GM12878 (cell line): ENCODE measurements around the gene PJA2. TPM values are rescaled to one million over a fixed set of nuclear protein-coding genes. Genes with fewer than 3 reads are reported as not detected.

Experiments
- ATF7 ChIP-seq: fragments of 450-650 bp; IDR thresholded peaks from 2 replicates; pipeline ENCODE4 v1.6.1; 2016; ENCODE audit warnings: low read depth, mild to moderate bottlenecking
- CREB1 ChIP-seq: IDR thresholded peaks from 2 replicates; pipeline ENCODE4 v1.6.1; 2012; ENCODE audit warnings: low read depth, mild to moderate bottlenecking, inconsistent platforms
- E2F8 ChIP-seq: fragments of 450-650 bp; IDR thresholded peaks from 2 replicates; pipeline ENCODE4 v1.6.1; 2018; ENCODE audit warnings: mild to moderate bottlenecking, low read depth, moderate library complexity; ENCODE audit not compliant: partially characterized antibody
- EGR1 ChIP-seq, 2 experiments: IDR thresholded peaks; 1 replicate in 1 of 2; 2 replicates in 1 of 2; pipeline ENCODE4 v1.6.1; 2011 to 2012; ENCODE audit warnings: low read depth in 2 of 2, low read length in 2 of 2, borderline replicate concordance in 1 of 2, mild to moderate bottlenecking in 1 of 2, moderate library complexity in 1 of 2
- HCFC1 ChIP-seq: fragments of 150-350 bp; IDR thresholded peaks from 2 replicates; pipeline ENCODE4 v1.6.1; 2014; ENCODE audit warnings: low read length
- HDAC6 ChIP-seq: fragments of 200-600 bp; sonication (generic); IDR thresholded peaks from one replicate; pipeline ENCODE4 v1.8.0; 2017; ENCODE audit warnings: antibody characterized with exemption; ENCODE audit not compliant: unreplicated experiment
- IRF5 ChIP-seq: fragments of 450-650 bp; IDR thresholded peaks from 2 replicates; pipeline ENCODE4 v1.6.1; 2017; ENCODE audit warnings: borderline replicate concordance
- MEF2B ChIP-seq: fragments of 450-650 bp; IDR thresholded peaks from 2 replicates; pipeline ENCODE4 v1.6.1; 2018; ENCODE audit warnings: mild to moderate bottlenecking, moderate library complexity; ENCODE audit not compliant: partially characterized antibody, poor library complexity, severe bottlenecking
- NFYB ChIP-seq: IDR thresholded peaks from 2 replicates; pipeline ENCODE4 v1.6.1; 2011; ENCODE audit warnings: low read depth, mild to moderate bottlenecking, low read length, improper control_type of control experiment, moderate library complexity; ENCODE audit not compliant: insufficient read depth
- NR2F1 ChIP-seq: fragments of 450-650 bp; conservative IDR thresholded peaks from 2 replicates; pipeline ENCODE4 v1.6.1; 2017; ENCODE audit warnings: mild to moderate bottlenecking
- PAX5 ChIP-seq: IDR thresholded peaks from 2 replicates; pipeline ENCODE4 v1.6.1; 2011; ENCODE audit warnings: low read depth, low read length, borderline replicate concordance
- POLR2AphosphoS2 ChIP-seq: IDR thresholded peaks from 2 replicates; pipeline ENCODE4 v1.6.1; 2011; ENCODE audit warnings: low read depth, mild to moderate bottlenecking, low read length, improper control_type of control experiment, moderate library complexity
- POLR2AphosphoS5 ChIP-seq: IDR thresholded peaks from 2 replicates; pipeline ENCODE4 v1.6.1; 2011; ENCODE audit warnings: mild to moderate bottlenecking, low read length, inconsistent platforms
- POU2F2 ChIP-seq: IDR thresholded peaks from 3 replicates; pipeline ENCODE4 v1.6.1; 2011; ENCODE audit warnings: low read depth, mild to moderate bottlenecking, low read length, borderline replicate concordance
- SREBF1 ChIP-seq: IDR thresholded peaks from 2 replicates; pipeline ENCODE4 v1.6.1; 2012; ENCODE audit warnings: mild to moderate bottlenecking, low read length
- TCF3 ChIP-seq: IDR thresholded peaks from 2 replicates; pipeline ENCODE4 v1.6.1; 2012; ENCODE audit warnings: low read depth, mild to moderate bottlenecking, low read length, borderline replicate concordance; ENCODE audit not compliant: insufficient read depth
- YBX1 ChIP-seq: fragments of 450-650 bp; IDR thresholded peaks from 2 replicates; pipeline ENCODE4 v1.6.1; 2016; ENCODE audit warnings: antibody characterized with exemption
- YY1 ChIP-seq: IDR thresholded peaks from 2 replicates; pipeline ENCODE4 v1.6.1; 2011; ENCODE audit warnings: low read depth, mild to moderate bottlenecking, low read length
- ZNF207 ChIP-seq: fragments of 450-650 bp; IDR thresholded peaks from 2 replicates; pipeline ENCODE4 v1.6.1; 2014; ENCODE audit warnings: antibody characterized with exemption, mild to moderate bottlenecking, borderline replicate concordance
- ZNF24 ChIP-seq: fragments of 450-650 bp; IDR thresholded peaks from 2 replicates; pipeline ENCODE4 v1.6.1; 2017; ENCODE audit warnings: antibody characterized with exemption, mild to moderate bottlenecking
- polyA plus RNA-seq, 11 experiments: library from polyadenylated mRNA; depleted of rRNA in 4 of 11; unstranded in 6 of 11; stranded (reverse) in 5 of 11; fragments of >200 nt; fragmentation: Nextera tagmentation in 4 of 11; fragmentation: Illumina TruSeq in 1 of 11; extraction: Ambion mirVana in 4 of 11; extraction: Trizol in 1 of 11; gene quantifications; 1 replicate in 1 of 11; 2 replicates in 10 of 11; pipeline versions ENCODE4 v1.2.1 to v1.2.3, GENCODE V29; 2011 to 2016; ENCODE audit warnings: inconsistent platforms in 2 of 11, missing spikeins in 2 of 11, low read depth in 1 of 11
- total RNA-seq, 4 experiments: library from RNA; depleted of rRNA in 3 of 4; stranded (reverse); fragments of >200 nt in 3 of 4; fragmentation: Illumina TruSeq in 1 of 4; extraction: Trizol in 1 of 4; gene quantifications; 2 replicates each; pipeline versions ENCODE4 v1.2.1 to v1.2.3, GENCODE V29; 2013 to 2021
- TF ChIP-seq, protein P1 (sequence below): fragments of 450-650 bp; conservative IDR thresholded peaks from 2 replicates; pipeline ENCODE4 v1.6.1; 2017; ENCODE audit warnings: mild to moderate bottlenecking, moderate library complexity
- TF ChIP-seq, protein P2 (sequence below): IDR thresholded peaks from 2 replicates; pipeline ENCODE4 v1.6.1; 2011; ENCODE audit warnings: borderline replicate concordance, low read depth, mild to moderate bottlenecking, moderate library complexity, low read length; ENCODE audit not compliant: insufficient read depth, poor library complexity, severe bottlenecking

PJA2 gene
- total and polyA plus RNA-seq, 10 of the 15 experiments (the other 5 are each of a cell fraction or from before 2014, with no cell fraction given): 27.8 to 93.4 (median 47.8) TPM

GRCh38 chr5:109408991-109409843 lies 557 bp downstream of the PJA2 start (continued):
- TF ChIP-seq IRF5 (peak; percentile 67; the same call in 1 of the 2 replicates), NR2F1 (peak; percentile 81), YBX1 (no peak), ZNF207 (peak; percentile 65; the same call in 1 of the 2 replicates), MEF2B (peak; percentile 37), NFYB (0 out of 2 replicates have a peak, but pooled peaks have one; percentile 17), PAX5 (peak; percentile 63), POLR2AphosphoS5 (peak; percentile 87), TCF3 (0 out of 2 replicates have a peak, but pooled peaks have one; percentile 24), EGR1 (IDR thresholded peaks at IDR 0.05; ENCODE audit: borderline replicate concordance in 1 of 2, low read depth in 2 of 2, low read length in 2 of 2) (peak in 1 of 2 experiments; percentile 74; a peak in 1 of 3 replicates), ATF7 (0 out of 2 replicates have a peak, but pooled peaks have one; percentile 66), POU2F2 (peak; percentile 85; the same call in 1 of the 3 replicates), YY1 (peak; percentile 59), SREBF1 (no peak; the same call in 1 of the 2 replicates), HDAC6 (no peak), E2F8 (no peak), CREB1 (peak; percentile 91), POLR2AphosphoS2 (peak; percentile 61; the same call in 1 of the 2 replicates), HCFC1 (peak; percentile 27; the same call in 1 of the 2 replicates), ZNF24 (no peak)
- TF ChIP-seq, protein P1, sequence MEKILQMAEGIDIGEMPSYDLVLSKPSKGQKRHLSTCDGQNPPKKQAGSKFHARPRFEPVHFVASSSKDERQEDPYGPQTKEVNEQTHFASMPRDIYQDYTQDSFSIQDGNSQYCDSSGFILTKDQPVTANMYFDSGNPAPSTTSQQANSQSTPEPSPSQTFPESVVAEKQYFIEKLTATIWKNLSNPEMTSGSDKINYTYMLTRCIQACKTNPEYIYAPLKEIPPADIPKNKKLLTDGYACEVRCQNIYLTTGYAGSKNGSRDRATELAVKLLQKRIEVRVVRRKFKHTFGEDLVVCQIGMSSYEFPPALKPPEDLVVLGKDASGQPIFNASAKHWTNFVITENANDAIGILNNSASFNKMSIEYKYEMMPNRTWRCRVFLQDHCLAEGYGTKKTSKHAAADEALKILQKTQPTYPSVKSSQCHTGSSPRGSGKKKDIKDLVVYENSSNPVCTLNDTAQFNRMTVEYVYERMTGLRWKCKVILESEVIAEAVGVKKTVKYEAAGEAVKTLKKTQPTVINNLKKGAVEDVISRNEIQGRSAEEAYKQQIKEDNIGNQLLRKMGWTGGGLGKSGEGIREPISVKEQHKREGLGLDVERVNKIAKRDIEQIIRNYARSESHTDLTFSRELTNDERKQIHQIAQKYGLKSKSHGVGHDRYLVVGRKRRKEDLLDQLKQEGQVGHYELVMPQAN: peak; percentile 76
- TF ChIP-seq, protein P2, sequence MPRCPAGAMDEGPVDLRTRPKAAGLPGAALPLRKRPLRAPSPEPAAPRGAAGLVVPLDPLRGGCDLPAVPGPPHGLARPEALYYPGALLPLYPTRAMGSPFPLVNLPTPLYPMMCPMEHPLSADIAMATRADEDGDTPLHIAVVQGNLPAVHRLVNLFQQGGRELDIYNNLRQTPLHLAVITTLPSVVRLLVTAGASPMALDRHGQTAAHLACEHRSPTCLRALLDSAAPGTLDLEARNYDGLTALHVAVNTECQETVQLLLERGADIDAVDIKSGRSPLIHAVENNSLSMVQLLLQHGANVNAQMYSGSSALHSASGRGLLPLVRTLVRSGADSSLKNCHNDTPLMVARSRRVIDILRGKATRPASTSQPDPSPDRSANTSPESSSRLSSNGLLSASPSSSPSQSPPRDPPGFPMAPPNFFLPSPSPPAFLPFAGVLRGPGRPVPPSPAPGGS: no peak
